ENCODE results near the gene RERE.
"Not testable (repeated sequence)": the region's sequence is repeated elsewhere in the genome, so short reads cannot be mapped to it uniquely, and the experiment has no call there.

The RERE gene

GRCh38 chr1:8598783-8599182, 218.7 kb downstream of the RERE start:
- no peak for DNase-seq

GRCh38 chr1:8598060-8598724, 219.2 kb downstream of the RERE start:
- DNase-seq = no peak

- DNase-seq = no peak
Measured at GRCh38 chr1:8597455-8597854, 220.0 kb downstream of the RERE start.

- no peak for DNase-seq
Measured at GRCh38 chr1:8595941-8596340, 221.5 kb downstream of the RERE start.

- no peak for DNase-seq
Measured at GRCh38 chr1:8595332-8595731, 222.1 kb downstream of the RERE start.

- not testable (repeated sequence) for DNase-seq
Measured at GRCh38 chr1:8593292-8593691, 224.1 kb downstream of the RERE start.

- DNase-seq = no peak
Measured at GRCh38 chr1:8591569-8591968, 225.9 kb downstream of the RERE start.

GRCh38 chr1:8590721-8591351, 226.6 kb downstream of the RERE start:
- DNase-seq = no peak

GRCh38 chr1:8589571-8589970, 227.9 kb downstream of the RERE start:
- DNase-seq = no peak

GRCh38 chr1:8587784-8588183, 229.7 kb downstream of the RERE start:
- DNase-seq = no peak

GRCh38 chr1:8586438-8586837, 231.0 kb downstream of the RERE start:
- DNase-seq = no peak

- no peak for DNase-seq
Measured at GRCh38 chr1:8584316-8584715, 233.1 kb downstream of the RERE start.

- no peak for DNase-seq
Measured at GRCh38 chr1:8583031-8583430, 234.4 kb downstream of the RERE start.

- DNase-seq = no peak
Measured at GRCh38 chr1:8580566-8580965, 236.9 kb downstream of the RERE start.

- no peak for DNase-seq
Measured at GRCh38 chr1:8578936-8579335, 238.5 kb downstream of the RERE start.

GRCh38 chr1:8578132-8578877, 239.1 kb downstream of the RERE start:
- DNase-seq = no peak

GRCh38 chr1:8574985-8575384, 242.5 kb downstream of the RERE start:
- no peak for DNase-seq

- peak in 1 of 2 donors; percentile 9 for DNase-seq
Measured at GRCh38 chr1:8572106-8572505, 245.3 kb downstream of the RERE start.

GRCh38 chr1:8571200-8571984, 246.0 kb downstream of the RERE start:
- no peak for DNase-seq

GRCh38 chr1:8570465-8570864, 247.0 kb downstream of the RERE start:
- DNase-seq = no peak

GRCh38 chr1:8569242-8569641, 248.2 kb downstream of the RERE start:
- no peak for DNase-seq

- DNase-seq = no peak
Measured at GRCh38 chr1:8568837-8569236, 248.6 kb downstream of the RERE start.

GRCh38 chr1:8567146-8567545, 250.3 kb downstream of the RERE start:
- DNase-seq = no peak

Measured in inflammatory macrophage (primary cell).